Esophagus mucosa (tissue), 1 donor: Measurements from ENCODE around the gene PTGES. TPM values are rescaled to one million over a fixed set of nuclear protein-coding genes. Genes with fewer than 3 reads are reported as not detected.
"Not testable (repeated sequence)": the region's sequence is repeated elsewhere in the genome, so short reads cannot be mapped to it uniquely, and the experiment has no call there.

Source experiments
- ATAC-seq: fragments of 200-7000 bp; cut with Tn5 transposase; one replicate; pipeline ENCODE4 v1.9.1; 2020
- total RNA-seq: library from RNA; stranded (reverse); gene quantifications from one replicate; pipeline ENCODE4 v1.2.4, GENCODE V29; 2023
- donor health status: DM: yes; HTN: yes; CAD: no.

Gene PTGES
- total RNA-seq, 1 donor from 2014 or later, result 9.1 TPM

DNA sequence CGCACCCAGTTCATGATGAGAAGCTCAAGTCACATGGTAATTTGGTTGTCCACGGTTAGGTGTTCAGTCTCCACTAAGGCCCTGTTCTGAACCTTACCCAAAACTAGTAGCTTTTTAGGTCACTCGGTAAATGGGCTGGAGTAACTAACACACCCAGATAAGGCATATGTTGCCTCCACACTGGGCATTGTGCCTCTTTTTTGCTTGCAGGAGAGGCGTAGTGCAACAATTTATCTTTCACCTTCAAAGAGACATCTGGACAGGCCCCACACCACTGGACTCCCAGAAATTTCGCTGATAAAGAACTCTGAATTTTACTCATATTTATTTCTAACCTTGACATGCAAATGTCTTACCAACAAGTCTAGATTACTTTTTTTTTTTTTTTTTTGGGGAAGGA, 16.8 kb upstream of the PTGES start:
- no peak for ATAC-seq

- no peak for ATAC-seq
These were observed 15.6 kb upstream of the PTGES start for GRCh38 chr9:129768486-129768885.

GRCh38 chr9:129765764-129766317, 13.0 kb upstream of the PTGES start:
- ATAC-seq, result no peak

DNA sequence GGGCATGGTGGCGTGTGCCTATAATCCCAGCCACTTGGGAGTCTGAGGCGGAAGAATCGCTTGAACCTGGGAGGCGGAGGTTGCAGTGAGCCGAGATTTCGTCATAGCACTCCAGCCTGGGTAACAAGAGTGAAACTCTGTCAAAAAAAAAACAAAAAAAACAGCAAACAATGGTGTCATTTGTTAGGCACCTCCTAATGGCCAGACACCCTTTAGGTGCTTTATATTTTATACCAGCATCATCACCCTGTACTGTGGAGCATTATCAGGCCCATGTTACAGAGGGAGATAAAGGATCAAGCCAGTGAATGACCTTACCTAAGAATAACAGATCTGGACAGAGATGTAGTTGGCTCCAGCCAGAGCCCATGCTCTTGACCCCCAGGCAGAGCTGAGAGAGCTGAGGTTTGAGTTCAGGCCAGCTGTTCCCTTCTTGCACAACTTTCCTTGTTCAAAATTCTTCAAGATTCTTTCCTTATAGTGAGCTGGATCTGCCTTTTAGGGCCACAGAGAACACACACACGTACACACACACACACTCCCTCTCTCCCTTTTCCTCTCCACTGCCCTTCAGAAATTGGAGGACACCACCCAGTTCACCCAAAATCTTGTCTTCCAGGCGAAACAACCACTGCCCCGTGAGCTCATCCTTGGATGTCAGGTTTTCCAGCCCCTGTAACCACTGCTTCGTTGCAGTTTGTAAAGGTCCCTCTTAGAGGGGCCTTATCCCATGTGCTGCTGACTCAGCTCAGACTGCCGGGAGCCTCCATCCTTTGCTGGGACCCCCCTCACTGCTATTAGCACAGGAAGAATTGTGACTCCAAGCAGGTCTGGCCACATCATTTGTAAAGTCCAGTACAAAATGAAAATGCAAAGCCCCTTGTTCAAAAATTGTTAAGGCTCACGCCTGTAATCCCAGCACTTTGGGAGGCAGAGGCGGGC, 10.4 kb upstream of the PTGES start:
- peak; percentile 12 for ATAC-seq

GRCh38 chr9:129762370-129762984, 9.6 kb upstream of the PTGES start:
- peak; percentile 80 for ATAC-seq

GRCh38 chr9:129761901-129762369, 9.1 kb upstream of the PTGES start:
- peak; percentile 32 for ATAC-seq

GRCh38 chr9:129761293-129761900, 8.6 kb upstream of the PTGES start:
- ATAC-seq, result peak; percentile 6

GRCh38 chr9:129760784-129761183, 7.9 kb upstream of the PTGES start:
- not testable (repeated sequence) for ATAC-seq

- ATAC-seq, result no peak
These were observed 7.1 kb upstream of the PTGES start for GRCh38 chr9:129759804-129760502.

DNA sequence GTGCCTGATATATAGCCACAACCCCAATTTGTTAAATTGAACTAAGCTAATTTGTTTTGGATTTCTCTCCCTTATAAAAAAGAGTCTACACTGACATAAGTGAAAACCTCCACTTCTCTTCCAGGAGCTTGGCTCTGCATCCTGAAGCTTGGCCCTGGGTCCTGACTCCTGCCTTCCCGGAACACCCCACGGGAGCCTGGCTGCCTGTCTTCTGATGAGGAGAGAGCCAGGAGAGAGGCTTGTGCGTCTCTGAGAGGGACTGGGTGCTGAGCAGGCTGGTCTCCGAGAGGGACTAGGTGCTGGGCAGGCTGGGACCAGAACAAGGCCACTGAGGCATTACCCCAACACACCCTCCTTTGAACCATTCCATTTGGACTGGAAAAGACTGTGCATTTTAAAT, 6.5 kb upstream of the PTGES start:
- ATAC-seq, result no peak

DNA sequence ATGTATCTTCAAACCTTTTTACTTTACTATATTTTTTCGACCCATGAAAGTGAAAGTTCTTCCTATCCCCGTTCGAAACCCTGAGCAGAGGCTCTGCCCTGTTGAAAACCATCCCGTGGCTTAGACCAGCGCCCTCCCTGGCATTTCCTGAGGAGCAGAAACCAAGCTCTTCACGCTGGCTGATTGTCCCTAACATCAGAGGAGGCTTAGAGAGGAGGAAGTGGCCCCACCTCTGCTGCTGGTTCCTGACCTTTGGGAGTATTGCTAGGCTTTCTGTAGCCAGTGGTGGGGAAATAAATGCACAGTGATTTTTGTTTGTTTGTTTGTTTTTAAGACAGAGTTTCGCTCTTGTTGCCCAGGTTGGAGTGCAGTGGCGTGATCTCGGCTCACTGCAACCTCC, 4.2 kb upstream of the PTGES start:
- ATAC-seq, result no peak

GRCh38 chr9:129756191-129756590, 3.3 kb upstream of the PTGES start:
- ATAC-seq, result no peak

DNA sequence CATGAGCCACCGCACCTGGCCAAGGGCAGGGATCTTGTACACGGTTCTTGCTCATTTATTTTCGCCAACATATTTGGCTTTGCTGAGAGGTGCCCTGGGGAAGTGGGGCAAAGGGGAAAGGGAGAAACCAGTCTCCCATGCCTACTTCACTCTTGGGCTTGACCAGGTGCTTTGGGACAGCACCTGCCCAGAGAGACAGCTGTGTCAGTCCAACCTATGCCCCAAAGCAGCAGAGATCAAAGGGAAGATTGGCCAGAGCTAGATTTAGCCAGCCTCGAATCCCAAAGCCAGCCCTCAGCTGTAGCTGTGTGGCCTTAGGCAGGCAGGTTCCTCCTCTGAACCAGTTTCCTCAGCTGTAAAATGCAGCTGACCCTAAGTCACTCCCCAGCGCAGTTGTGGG, 2.3 kb upstream of the PTGES start:
- ATAC-seq, result no peak

DNA sequence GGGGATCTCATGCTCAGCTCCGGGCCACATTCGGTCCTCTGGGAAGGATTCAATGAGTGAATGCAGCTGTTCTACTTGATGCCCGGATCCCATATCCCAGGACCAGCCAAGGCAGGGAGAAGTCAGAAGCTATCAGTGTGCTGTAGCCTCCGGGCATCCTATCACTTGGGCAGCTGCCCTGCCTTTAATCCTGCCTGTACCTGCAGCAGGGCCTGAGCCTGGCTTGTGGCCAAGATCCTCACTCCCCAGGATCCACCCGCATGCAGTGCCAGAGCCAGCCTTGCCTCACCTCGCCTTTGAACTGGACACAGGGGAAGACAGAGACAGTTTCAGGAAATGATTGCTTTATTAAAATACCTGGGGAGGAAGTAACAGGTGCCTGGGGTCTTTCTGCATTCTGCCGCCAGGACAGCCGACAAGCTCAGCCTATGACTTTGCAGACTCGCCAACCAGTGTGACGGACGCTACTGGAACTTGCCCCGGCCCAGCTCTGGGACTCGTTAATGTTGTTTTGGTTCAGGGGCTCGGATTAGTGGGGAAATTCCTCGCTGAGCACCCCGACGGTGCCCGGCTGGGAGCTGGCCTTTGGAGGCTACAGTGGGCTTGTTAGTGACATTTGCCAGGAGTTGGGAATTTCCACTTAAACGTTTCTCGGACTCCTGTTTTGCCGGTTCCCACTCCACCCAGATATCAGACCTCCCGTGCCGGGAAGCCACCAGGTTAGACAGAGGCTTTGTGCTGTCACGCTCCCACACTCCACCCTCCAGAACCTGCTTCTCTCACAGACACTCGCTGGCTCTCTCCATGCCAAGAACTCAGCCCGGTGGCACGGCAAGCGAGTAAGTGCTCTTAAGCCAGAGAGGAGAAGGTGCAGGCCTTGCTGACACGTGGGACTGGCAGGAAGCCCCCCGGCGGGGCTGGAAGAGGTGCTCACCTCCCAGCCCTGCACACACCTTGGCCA, 721 bp downstream of the PTGES start:
- ATAC-seq, result peak; percentile 75

DNA sequence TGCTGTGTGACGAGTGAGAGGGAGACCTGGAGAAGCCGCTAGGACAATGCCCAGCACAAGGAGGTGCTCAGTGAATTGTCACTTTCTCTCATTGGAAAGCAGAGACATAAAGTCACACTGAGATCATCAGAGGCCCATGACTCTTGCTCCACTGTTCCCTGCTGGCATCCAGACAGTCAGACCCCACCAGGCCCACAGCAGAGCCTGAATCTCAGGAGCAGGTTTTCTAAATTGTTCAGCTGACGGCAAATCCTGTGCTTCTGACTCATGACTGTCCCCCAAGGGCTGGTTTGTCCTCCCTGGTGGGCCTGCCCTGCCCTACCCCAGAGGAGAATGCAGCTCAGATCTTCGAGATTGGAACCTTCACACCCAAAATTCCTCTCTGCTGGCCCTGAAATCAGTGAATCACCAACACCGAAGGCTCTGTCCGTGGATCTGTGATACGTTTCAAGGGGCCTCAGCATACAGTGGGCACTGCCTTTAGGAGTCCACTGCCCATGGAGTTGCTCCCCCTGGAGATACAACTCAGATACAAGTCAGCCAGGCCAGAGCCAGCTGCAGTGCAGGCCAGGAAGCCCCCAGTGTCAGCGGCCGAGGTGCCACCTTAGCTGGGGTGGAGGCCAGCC, 2.7 kb downstream of the PTGES start:
- no peak for ATAC-seq

DNA sequence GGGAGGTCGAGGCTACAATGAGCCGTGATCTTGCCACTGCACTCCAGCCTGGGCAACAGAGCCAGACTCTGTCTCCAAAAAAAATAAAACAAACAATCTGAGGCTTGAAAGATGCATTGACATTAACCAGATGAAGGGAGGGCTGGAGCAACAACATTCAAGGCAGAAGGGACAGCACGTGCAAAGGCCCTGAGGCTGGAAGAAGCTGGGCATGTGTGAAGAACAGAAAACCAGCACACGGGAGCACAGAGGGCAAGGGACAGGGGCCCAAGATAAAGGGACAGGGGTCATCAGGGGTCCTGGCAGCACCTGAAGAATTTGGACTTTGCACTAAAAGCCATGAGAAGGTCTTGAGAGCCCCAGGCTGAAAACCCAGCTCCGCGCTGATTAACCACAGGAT, 3.3 kb downstream of the PTGES start:
- no peak for ATAC-seq

DNA sequence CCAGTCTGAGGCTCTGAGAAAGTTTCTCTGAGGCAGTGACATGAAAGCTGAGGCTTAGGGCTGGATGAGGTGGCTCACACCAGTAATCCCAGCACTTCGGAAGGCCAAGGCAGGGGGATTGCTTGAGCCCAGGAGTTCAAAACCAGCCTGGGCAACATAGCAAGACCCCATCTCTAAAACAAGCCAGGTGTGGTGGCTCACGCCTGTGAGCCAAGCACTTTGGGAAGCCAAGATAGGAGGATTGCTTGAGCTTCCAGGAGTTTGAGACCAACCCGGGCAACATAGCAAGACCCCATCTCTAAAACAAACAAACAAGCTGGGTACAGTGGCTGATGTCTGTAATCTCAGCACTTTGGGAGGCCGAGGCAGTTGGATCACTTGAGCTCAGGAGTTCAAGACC, 3.8 kb downstream of the PTGES start:
- not testable (repeated sequence) for ATAC-seq

DNA sequence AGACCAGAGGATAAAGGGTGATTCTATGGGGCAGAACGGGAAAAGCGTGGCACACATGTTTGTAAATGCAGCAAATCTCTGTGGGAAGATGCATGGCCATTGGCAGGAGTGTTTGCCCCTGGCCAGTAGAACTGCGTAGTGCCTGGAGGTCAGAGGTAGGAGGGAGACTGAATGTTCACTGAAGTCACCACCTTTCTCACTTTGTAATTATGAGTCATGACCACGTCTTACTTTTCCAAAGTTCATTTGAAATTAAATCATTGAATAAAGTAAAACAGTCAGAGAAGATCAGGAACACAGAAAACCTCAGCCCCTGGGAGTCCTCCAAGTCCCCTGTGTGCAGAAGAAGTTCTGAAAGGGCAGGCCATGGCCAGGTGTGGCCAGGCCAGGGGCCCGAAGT, 4.6 kb downstream of the PTGES start:
- ATAC-seq, result no peak

- ATAC-seq, result no peak
These were observed 6.6 kb downstream of the PTGES start for GRCh38 chr9:129746092-129746777.

GRCh38 chr9:129745200-129745599, 7.6 kb downstream of the PTGES start:
- ATAC-seq, result no peak
